Smooth muscle cell (in vitro differentiated cells): ENCODE data around the gene FAM50A. TPM values are rescaled to one million over a fixed set of nuclear protein-coding genes. Genes with fewer than 3 reads are reported as not detected.

Experiments used
- DNase-seq: peaks from one replicate; lab custom pipeline; 2025; ENCODE audit not compliant: unreplicated experiment; lab: John Stamatoyannopoulos, UW
- H2AFZ ChIP-seq: fragments of 200-600 bp; sonication (generic); 2 replicates; pipeline ENCODE4 v1.6.0; 2016; ENCODE audit warnings: antibody characterized with exemption, low read depth, mild to moderate bottlenecking
- H3F3A ChIP-seq: fragments of 200-600 bp; sonication (generic); 2 replicates; pipeline ENCODE4 v1.6.0; 2017; ENCODE audit warnings: antibody characterized with exemption, low read depth
- H3K27ac ChIP-seq: fragments of 200-600 bp; sonication (generic); 2 replicates; pipeline ENCODE4 v1.5.1; 2016; ENCODE audit warnings: low read depth, mild to moderate bottlenecking
- H3K27me3 ChIP-seq: fragments of 200-600 bp; sonication (generic); 2 replicates; pipeline ENCODE4 v1.6.1; 2016; ENCODE audit warnings: low read depth, mild to moderate bottlenecking
- H3K36me3 ChIP-seq: fragments of 200-600 bp; sonication (generic); 2 replicates; pipeline ENCODE4 v1.5.1; 2016; ENCODE audit warnings: low read depth
- H3K4me1 ChIP-seq: fragments of 200-600 bp; sonication (generic); 2 replicates; pipeline ENCODE4 v1.5.1; 2016; ENCODE audit warnings: low read depth
- H3K4me2 ChIP-seq: fragments of 200-600 bp; sonication (generic); 2 replicates; pipeline ENCODE4 v1.6.0; 2016; ENCODE audit warnings: mild to moderate bottlenecking
- H3K4me3 ChIP-seq: fragments of 200-600 bp; sonication (generic); 2 replicates; pipeline ENCODE4 v1.5.1; 2016; ENCODE audit warnings: mild to moderate bottlenecking
- H3K79me2 ChIP-seq: fragments of 200-600 bp; sonication (generic); 2 replicates; pipeline ENCODE4 v1.6.0; 2016; ENCODE audit warnings: low read depth, mild to moderate bottlenecking
- H3K9ac ChIP-seq: fragments of 200-600 bp; sonication (generic); 2 replicates; pipeline ENCODE4 v1.6.0; 2016; ENCODE audit warnings: low read depth
- H3K9me3 ChIP-seq: fragments of 200-600 bp; sonication (generic); replicated peaks from 2 replicates; pipeline ENCODE4 v1.5.1; 2016; ENCODE audit warnings: low read depth
- H4K20me1 ChIP-seq: fragments of 200-600 bp; sonication (generic); 2 replicates; pipeline ENCODE4 v1.6.0; 2016; ENCODE audit warnings: low read depth
- CTCF ChIP-seq: fragments of 200-600 bp; sonication (generic); IDR thresholded peaks from 2 replicates; pipeline ENCODE4 v1.5.1; 2017; ENCODE audit warnings: borderline replicate concordance, mild to moderate bottlenecking, antibody characterized with exemption; ENCODE audit not compliant: insufficient read depth, poor library complexity, severe bottlenecking
- WGBS: methylation state at CpG from one replicate; pipeline ENCODE4 v1.1.7; 2016; ENCODE audit warnings: low lambda C conversion rate; 5-methylcytosine and 5-hydroxymethylcytosine counted together
- polyA plus RNA-seq: library from polyadenylated mRNA; unstranded; fragments of >200 nt; fragmentation: Nextera tagmentation; extraction: Ambion mirVana; gene quantifications from 2 replicates; pipeline ENCODE4 v1.2.1, GENCODE V29; 2016
- total RNA-seq: library from RNA; depleted of rRNA; stranded (reverse); fragments of >200 nt; gene quantifications from 2 replicates; pipeline ENCODE4 v1.2.3, GENCODE V29; 2014

Gene FAM50A
- total and polyA plus RNA-seq, 2 experiments from 2014 or later: 46.0 to 183 TPM

DNA sequence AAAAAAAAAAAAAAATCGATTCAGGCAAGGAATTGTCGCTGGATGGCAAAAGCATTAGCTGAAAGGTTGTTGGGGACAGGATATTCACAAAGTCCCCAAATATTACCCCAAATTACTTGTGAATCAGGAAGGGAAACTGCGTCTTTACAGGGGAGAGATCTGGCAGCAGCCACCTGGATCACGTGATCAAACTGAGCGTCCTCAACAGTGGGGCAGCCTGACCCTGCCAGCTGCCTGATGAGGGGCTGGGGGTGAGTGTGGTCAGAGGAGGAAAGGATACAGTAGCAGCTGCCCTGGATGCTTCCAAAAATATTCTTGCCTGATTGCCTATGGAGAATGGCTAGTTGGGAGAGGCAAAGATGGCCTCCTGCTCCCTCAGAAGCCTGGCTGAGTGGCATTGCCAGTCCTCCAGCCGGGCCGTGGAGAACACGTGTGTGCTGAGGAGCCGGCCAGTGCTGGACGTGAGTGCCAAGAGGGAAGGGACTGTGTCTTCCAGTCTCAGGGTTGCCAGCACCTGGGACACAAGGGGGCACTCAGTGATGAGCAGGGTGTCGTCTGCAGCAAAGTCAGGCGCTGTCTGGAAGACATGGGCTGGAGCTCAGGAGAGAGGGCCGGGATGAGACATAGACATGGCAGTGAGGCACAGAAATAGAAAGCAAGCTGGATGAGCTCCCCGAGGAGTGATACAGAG, 38.1 kb downstream of the FAM50A start:
- Histone ChIP-seq H4K20me1 (no peaks in the 10 kb centered on the region), H3K36me3 (no peaks in the 10 kb centered on the region), H3K27ac (no peak overlapping the region), H3K4me3 (no peak overlapping the region), H3K4me1 (no peaks in the 10 kb centered on the region), H3K79me2 (peaks cover 7% of the 10 kb centered on the region), H2AFZ (no peak overlapping the region), H3K9ac (no peak overlapping the region), H3K4me2 (no peak overlapping the region), H3K27me3 (no peaks in the 10 kb centered on the region), H3K9me3 (no peaks in the 10 kb centered on the region), H3F3A (no peaks in the 10 kb centered on the region)
- DNase-seq: no peak
- no peak for TF ChIP-seq CTCF
- WGBS: 85% methylated on average over 14 of the region's 14 CpGs

- Histone ChIP-seq H3K36me3 (no peaks in the 10 kb centered on the region), H3K79me2 (peaks cover 7% of the 10 kb centered on the region), H3K27ac (no peak overlapping the region), H3K9ac (no peak overlapping the region), H3F3A (no peaks in the 10 kb centered on the region), H3K4me2 (no peak overlapping the region), H4K20me1 (no peaks in the 10 kb centered on the region), H3K4me3 (no peak overlapping the region), H3K9me3 (no peaks in the 10 kb centered on the region), H3K4me1 (no peaks in the 10 kb centered on the region), H2AFZ (no peak overlapping the region), H3K27me3 (no peaks in the 10 kb centered on the region)
- no peak for DNase-seq
- 86% methylated on average over 6 of the region's 7 CpGs for WGBS
- TF ChIP-seq CTCF: no peak
These were observed 38.8 kb downstream of the FAM50A start for GRCh38 chrX:154482786-154483185.

- Histone ChIP-seq H3K9ac (no peak overlapping the region), H3K4me1 (no peaks in the 10 kb centered on the region), H3K4me2 (no peak overlapping the region), H3K27ac (no peak overlapping the region), H3K9me3 (no peaks in the 10 kb centered on the region), H4K20me1 (no peaks in the 10 kb centered on the region), H3K4me3 (no peak overlapping the region), H3K79me2 (peaks cover 7% of the 10 kb centered on the region), H3K27me3 (no peaks in the 10 kb centered on the region), H2AFZ (no peak overlapping the region), H3F3A (no peaks in the 10 kb centered on the region), H3K36me3 (no peaks in the 10 kb centered on the region)
- WGBS: 80% methylated on average over 7 of the region's 7 CpGs
- TF ChIP-seq CTCF: no peak
- no peak for DNase-seq
These were observed 39.4 kb downstream of the FAM50A start for GRCh38 chrX:154483325-154483724.
